ENCODE data around the gene COG7.

COG7 gene

DNA sequence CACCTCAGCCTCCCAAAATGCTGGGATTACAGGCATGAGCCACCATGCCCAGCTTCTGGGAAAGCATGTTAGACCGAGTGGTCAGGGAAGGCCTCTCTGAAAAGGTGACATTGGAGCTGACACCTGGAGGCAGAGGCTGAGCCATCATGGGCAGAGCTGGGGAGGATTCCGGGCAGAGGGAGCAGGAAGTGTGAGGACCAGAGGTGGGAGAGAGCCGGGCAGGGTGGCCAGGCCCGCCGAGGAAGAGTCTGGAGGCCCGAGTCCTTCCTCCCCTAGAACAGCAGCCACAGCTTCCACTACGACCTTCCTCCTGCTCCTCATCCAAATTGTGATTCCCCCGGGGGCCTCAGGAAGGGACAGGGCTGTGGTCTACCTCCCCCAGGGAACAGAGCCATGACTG is 74.7 kb downstream of the COG7 start:
- TF ChIP-seq, protein P1, sequence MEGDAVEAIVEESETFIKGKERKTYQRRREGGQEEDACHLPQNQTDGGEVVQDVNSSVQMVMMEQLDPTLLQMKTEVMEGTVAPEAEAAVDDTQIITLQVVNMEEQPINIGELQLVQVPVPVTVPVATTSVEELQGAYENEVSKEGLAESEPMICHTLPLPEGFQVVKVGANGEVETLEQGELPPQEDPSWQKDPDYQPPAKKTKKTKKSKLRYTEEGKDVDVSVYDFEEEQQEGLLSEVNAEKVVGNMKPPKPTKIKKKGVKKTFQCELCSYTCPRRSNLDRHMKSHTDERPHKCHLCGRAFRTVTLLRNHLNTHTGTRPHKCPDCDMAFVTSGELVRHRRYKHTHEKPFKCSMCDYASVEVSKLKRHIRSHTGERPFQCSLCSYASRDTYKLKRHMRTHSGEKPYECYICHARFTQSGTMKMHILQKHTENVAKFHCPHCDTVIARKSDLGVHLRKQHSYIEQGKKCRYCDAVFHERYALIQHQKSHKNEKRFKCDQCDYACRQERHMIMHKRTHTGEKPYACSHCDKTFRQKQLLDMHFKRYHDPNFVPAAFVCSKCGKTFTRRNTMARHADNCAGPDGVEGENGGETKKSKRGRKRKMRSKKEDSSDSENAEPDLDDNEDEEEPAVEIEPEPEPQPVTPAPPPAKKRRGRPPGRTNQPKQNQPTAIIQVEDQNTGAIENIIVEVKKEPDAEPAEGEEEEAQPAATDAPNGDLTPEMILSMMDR (IDR thresholded peaks at IDR 0.05; ENCODE audit: insufficient read depth, missing control alignments): no peak
- no peak for DNase-seq (ENCODE audit: insufficient read length, low spot score)
- no peak for FAIRE-seq

GRCh38 chr16:23377071-23377931 is 75.7 kb downstream of the COG7 start:
- DNase-seq (ENCODE audit: insufficient read length, low spot score): no peak
- TF ChIP-seq, protein P1 (IDR thresholded peaks at IDR 0.05; ENCODE audit: insufficient read depth, missing control alignments): no peak
- FAIRE-seq: no peak

- FAIRE-seq: no peak
- TF ChIP-seq, protein P1 (IDR thresholded peaks at IDR 0.05; ENCODE audit: insufficient read depth, missing control alignments): no peak
- no peak for DNase-seq (ENCODE audit: insufficient read length, low spot score)
These were observed 77.3 kb downstream of the COG7 start for GRCh38 chr16:23375643-23376042.

GRCh38 chr16:23374721-23375510 is 78.1 kb downstream of the COG7 start:
- DNase-seq (ENCODE audit: insufficient read length, low spot score): no peak
- TF ChIP-seq, protein P1 (IDR thresholded peaks at IDR 0.05; ENCODE audit: insufficient read depth, missing control alignments): no peak
- FAIRE-seq: no peak

DNA sequence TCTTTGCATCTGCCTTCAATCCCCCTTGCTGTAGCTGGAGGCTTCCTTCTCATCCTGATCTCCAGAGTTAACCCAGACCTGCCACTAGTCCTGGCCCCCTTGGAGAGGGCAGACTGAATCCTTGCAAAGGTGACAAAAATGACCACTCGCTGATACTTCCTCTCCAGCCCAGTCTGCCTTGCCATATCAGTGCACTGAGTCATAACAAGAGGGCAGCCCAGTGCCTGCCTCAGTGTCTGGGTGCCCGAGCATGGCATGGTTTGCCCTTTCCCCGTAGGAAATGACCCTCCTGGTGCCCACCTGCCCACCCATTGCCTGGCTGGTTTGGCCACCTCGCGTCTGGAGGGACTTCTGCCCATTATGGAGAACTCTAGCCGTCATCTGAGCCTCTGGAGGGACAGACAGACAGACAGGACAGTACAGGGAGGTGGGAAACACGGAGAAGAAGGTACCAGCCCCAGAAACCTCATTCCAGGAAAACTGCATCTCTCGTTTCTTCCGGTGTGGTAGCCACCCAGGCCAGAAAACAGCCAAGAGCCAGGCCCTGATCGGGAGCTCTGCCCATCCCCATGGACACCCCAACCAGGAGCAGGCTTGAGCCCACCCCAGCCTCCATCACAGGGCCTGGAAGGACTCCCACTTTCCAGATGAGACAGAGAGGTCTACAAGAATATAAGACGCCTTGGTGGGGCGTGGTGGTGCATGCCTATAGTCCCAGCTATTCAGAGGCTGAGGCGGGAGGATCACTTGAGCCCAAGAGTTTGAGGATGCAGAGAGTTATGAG is 79.4 kb downstream of the COG7 start:
- TF ChIP-seq, protein P1 (IDR thresholded peaks at IDR 0.05; ENCODE audit: insufficient read depth, missing control alignments): no peak
- DNase-seq (ENCODE audit: insufficient read length, low spot score) (no peak), FAIRE-seq (no peak)

DNA sequence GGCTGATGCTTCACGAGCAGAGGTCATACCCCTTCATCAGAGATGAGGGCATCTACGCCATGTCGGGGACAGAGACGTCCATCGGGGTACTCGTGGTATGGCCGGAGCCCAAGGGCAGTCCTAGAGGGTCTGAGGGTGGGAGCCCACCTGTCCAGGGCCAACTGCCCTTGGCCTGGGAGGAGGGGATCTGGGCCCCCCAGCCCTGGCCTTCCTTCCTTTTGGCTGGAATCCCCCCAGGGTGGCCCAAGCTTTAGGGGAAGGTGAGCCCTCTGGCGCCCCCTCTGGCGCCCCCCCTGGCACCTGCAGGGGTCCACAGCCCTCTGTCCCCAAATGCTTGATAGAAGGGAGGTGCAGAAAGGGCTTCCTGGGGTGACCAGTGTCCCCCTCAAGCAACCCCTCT is 81.6 kb downstream of the COG7 start:
- FAIRE-seq: no peak

More for the DNA sequence above, 81.6 kb downstream of the COG7 start:
- DNase-seq (ENCODE audit: insufficient read length, low spot score): no peak
- TF ChIP-seq, protein P1 (IDR thresholded peaks at IDR 0.05; ENCODE audit: insufficient read depth, missing control alignments): no peak

Data from D721Med (cell line).